ENCODE data around the gene ZNF774.

Gene ZNF774

DNA sequence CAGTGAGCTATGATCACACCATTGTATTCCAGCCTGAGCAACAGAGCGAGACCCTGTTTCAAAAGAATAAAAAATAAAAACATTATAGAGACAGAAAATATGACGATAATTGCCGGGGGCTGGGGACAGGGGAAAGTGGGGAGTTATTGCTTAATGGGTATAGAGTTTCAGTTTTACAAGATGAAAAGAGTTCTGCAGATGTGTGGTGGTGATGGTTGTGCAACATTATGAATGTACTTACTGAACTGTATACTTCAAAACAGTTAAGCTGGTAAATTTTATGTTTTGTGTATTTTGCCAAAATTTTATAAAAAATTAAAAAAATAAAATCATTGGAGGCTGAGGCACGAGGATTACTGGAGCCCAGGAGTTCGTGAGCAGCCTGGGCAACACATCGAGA lies 24.8 kb upstream of the ZNF774 start (continued):
- TF ChIP-seq ZNF148 (tag by site-specific recombination; IDR thresholded peaks at IDR 0.05; ENCODE audit: borderline replicate concordance) (no peak), ZNF707 (tag by site-specific recombination; IDR thresholded peaks at IDR 0.05) (no peak), ZNF354C (tag by site-specific recombination; IDR thresholded peaks at IDR 0.05; ENCODE audit: borderline replicate concordance, low read depth) (no peak), ZNF610 (tag by site-specific recombination; IDR thresholded peaks at IDR 0.05; ENCODE audit: borderline replicate concordance) (no peak), ZNF37A (tag by site-specific recombination; IDR thresholded peaks at IDR 0.05) (no peak)
- TF ChIP-seq, protein P1, sequence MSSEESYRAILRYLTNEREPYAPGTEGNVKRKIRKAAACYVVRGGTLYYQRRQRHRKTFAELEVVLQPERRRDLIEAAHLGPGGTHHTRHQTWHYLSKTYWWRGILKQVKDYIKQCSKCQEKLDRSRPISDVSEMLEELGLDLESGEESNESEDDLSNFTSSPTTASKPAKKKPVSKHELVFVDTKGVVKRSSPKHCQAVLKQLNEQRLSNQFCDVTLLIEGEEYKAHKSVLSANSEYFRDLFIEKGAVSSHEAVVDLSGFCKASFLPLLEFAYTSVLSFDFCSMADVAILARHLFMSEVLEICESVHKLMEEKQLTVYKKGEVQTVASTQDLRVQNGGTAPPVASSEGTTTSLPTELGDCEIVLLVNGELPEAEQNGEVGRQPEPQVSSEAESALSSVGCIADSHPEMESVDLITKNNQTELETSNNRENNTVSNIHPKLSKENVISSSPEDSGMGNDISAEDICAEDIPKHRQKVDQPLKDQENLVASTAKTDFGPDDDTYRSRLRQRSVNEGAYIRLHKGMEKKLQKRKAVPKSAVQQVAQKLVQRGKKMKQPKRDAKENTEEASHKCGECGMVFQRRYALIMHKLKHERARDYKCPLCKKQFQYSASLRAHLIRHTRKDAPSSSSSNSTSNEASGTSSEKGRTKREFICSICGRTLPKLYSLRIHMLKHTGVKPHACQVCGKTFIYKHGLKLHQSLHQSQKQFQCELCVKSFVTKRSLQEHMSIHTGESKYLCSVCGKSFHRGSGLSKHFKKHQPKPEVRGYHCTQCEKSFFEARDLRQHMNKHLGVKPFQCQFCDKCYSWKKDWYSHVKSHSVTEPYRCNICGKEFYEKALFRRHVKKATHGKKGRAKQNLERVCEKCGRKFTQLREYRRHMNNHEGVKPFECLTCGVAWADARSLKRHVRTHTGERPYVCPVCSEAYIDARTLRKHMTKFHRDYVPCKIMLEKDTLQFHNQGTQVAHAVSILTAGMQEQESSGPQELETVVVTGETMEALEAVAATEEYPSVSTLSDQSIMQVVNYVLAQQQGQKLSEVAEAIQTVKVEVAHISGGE (tag by site-specific recombination; conservative IDR thresholded peaks at IDR 0.05; ENCODE audit: low read depth), result no peak

DNA sequence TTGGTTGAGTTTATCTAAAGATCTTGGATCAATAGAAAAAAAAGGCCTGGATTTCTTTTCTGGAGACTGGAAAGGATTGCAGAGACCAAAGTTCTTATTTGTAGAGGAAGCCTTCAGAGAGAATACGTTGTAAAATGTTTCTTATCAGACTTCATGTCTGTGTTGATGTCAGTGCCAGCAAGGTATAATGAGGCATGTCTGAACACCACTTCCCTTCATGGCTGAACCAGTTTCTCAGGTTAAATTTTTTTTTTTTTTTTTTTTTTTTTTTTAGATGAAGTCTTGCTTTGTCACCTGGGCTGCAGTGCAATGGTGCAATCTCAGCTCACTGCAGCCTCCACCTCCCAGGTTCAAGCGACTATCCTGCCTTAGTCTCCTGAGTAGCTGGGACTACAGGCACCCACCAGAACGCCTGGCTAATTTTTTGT lies 17.8 kb upstream of the ZNF774 start:
- Histone ChIP-seq H3K4me1 (ENCODE audit: control insufficient read depth, insufficient read depth, low read length) (no peaks in the 10 kb centered on the region), H3K9me3 (ENCODE audit: control insufficient read depth, insufficient read depth, low read depth, low read length) (no peaks in the 10 kb centered on the region), H3K27ac (ENCODE audit: extremely low read depth, low read depth, low read length) (no peak overlapping the region), H3K4me3 (ENCODE audit: low read depth, low read length) (no peak overlapping the region), H3K36me3 (ENCODE audit: control insufficient read depth in 2 of 2, insufficient read depth in 1 of 2, low read length in 2 of 2) (no peaks in the 10 kb centered on the region)
- ChIA-PET POLR2A (interaction anchor here (0.6 kb wide), 1 partner anchor 674 kb away, joined by 8 read pairs; no protein-coding TSS in a partner anchor), CTCF (interaction anchor here (1.0 to 2.5 kb wide), 2 partner anchors 14 to 29 kb away, joined by 3 to 7 read pairs; no protein-coding TSS in a partner anchor)
- TF ChIP-seq KLF7 (tag by site-specific recombination; IDR thresholded peaks at IDR 0.05; ENCODE audit: borderline replicate concordance), result no peak
- TF ChIP-seq SP7 (tag by site-specific recombination; IDR thresholded peaks at IDR 0.05), result no peak
- TF ChIP-seq, protein P2, sequence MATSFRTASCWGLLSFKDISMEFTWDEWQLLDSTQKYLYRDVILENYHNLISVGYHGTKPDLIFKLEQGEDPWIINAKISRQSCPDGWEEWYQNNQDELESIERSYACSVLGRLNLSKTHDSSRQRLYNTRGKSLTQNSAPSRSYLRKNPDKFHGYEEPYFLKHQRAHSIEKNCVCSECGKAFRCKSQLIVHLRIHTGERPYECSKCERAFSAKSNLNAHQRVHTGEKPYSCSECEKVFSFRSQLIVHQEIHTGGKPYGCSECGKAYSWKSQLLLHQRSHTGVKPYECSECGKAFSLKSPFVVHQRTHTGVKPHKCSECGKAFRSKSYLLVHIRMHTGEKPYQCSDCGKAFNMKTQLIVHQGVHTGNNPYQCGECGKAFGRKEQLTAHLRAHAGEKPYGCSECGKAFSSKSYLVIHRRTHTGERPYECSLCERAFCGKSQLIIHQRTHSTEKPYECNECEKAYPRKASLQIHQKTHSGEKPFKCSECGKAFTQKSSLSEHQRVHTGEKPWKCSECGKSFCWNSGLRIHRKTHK (tag by site-specific recombination; IDR thresholded peaks at IDR 0.05), result no peak
- TF ChIP-seq, protein P3, sequence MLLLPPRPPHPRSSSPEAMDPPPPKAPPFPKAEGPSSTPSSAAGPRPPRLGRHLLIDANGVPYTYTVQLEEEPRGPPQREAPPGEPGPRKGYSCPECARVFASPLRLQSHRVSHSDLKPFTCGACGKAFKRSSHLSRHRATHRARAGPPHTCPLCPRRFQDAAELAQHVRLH (tag by site-specific recombination; IDR thresholded peaks at IDR 0.05), result no peak
- no peak for TF ChIP-seq ZNF501 (tag by site-specific recombination; IDR thresholded peaks at IDR 0.05)
- TF ChIP-seq, protein P4, sequence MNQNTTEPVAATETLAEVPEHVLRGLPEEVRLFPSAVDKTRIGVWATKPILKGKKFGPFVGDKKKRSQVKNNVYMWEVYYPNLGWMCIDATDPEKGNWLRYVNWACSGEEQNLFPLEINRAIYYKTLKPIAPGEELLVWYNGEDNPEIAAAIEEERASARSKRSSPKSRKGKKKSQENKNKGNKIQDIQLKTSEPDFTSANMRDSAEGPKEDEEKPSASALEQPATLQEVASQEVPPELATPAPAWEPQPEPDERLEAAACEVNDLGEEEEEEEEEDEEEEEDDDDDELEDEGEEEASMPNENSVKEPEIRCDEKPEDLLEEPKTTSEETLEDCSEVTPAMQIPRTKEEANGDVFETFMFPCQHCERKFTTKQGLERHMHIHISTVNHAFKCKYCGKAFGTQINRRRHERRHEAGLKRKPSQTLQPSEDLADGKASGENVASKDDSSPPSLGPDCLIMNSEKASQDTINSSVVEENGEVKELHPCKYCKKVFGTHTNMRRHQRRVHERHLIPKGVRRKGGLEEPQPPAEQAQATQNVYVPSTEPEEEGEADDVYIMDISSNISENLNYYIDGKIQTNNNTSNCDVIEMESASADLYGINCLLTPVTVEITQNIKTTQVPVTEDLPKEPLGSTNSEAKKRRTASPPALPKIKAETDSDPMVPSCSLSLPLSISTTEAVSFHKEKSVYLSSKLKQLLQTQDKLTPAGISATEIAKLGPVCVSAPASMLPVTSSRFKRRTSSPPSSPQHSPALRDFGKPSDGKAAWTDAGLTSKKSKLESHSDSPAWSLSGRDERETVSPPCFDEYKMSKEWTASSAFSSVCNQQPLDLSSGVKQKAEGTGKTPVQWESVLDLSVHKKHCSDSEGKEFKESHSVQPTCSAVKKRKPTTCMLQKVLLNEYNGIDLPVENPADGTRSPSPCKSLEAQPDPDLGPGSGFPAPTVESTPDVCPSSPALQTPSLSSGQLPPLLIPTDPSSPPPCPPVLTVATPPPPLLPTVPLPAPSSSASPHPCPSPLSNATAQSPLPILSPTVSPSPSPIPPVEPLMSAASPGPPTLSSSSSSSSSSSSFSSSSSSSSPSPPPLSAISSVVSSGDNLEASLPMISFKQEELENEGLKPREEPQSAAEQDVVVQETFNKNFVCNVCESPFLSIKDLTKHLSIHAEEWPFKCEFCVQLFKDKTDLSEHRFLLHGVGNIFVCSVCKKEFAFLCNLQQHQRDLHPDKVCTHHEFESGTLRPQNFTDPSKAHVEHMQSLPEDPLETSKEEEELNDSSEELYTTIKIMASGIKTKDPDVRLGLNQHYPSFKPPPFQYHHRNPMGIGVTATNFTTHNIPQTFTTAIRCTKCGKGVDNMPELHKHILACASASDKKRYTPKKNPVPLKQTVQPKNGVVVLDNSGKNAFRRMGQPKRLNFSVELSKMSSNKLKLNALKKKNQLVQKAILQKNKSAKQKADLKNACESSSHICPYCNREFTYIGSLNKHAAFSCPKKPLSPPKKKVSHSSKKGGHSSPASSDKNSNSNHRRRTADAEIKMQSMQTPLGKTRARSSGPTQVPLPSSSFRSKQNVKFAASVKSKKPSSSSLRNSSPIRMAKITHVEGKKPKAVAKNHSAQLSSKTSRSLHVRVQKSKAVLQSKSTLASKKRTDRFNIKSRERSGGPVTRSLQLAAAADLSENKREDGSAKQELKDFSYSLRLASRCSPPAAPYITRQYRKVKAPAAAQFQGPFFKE (tag by site-specific recombination; IDR thresholded peaks at IDR 0.05; ENCODE audit: borderline replicate concordance), result no peak
- TF ChIP-seq, protein P5, sequence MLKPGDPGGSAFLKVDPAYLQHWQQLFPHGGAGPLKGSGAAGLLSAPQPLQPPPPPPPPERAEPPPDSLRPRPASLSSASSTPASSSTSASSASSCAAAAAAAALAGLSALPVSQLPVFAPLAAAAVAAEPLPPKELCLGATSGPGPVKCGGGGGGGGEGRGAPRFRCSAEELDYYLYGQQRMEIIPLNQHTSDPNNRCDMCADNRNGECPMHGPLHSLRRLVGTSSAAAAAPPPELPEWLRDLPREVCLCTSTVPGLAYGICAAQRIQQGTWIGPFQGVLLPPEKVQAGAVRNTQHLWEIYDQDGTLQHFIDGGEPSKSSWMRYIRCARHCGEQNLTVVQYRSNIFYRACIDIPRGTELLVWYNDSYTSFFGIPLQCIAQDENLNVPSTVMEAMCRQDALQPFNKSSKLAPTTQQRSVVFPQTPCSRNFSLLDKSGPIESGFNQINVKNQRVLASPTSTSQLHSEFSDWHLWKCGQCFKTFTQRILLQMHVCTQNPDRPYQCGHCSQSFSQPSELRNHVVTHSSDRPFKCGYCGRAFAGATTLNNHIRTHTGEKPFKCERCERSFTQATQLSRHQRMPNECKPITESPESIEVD (tag by site-specific recombination; IDR thresholded peaks at IDR 0.05), result no peak
- TF ChIP-seq ZNF639 (tag by site-specific recombination; IDR thresholded peaks at IDR 0.05), result no peak
- TF ChIP-seq ZNF548 (tag by site-specific recombination; IDR thresholded peaks at IDR 0.05), result no peak
- TF ChIP-seq ZBTB8A (tag by site-specific recombination; IDR thresholded peaks at IDR 0.05), result no peak
